Kasumi-1 (cell line): Measurements from ENCODE around the gene ASAP2.

Experiments
- DNase-seq, 2 experiments: peaks; one replicate each; lab custom pipeline; 2025; lab: John Stamatoyannopoulos, UW

Gene ASAP2

GRCh38 chr2:9403924-9404323 is 197.3 kb downstream of the ASAP2 start:
- DNase-seq = no peak

GRCh38 chr2:9404451-9404850 is 197.8 kb downstream of the ASAP2 start:
- no peak for DNase-seq

GRCh38 chr2:9405636-9406035 is 199.0 kb downstream of the ASAP2 start:
- no peak for DNase-seq

GRCh38 chr2:9406529-9407362 is 200.1 kb downstream of the ASAP2 start:
- no peak for DNase-seq

GRCh38 chr2:9407363-9407811 is 200.8 kb downstream of the ASAP2 start:
- DNase-seq = no peak

DNA sequence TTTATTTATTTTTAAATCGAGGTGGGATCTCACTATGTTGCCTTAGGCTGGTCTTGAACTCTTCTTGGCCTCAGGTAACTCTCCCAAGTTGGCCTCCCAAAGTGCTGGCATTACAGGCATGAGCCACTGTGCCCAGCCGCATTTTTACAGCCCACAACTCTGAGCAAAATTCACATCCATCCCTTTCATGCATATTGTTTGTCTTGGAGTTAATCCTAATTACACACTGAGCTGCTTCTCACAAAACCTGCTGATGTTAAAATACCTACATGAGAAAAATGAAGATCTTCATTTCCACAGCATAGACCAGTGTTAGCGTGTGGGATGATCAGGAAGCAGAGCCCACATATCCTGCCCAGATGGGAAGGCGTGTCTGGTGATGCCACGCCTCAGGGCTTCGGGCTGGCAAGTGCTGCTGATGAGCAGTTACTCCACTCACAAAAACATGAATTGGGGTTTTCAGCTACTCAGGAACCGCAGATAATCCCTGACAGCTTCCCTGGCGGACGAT is 202.1 kb downstream of the ASAP2 start:
- peak; percentile 86 to 91 for DNase-seq

DNA sequence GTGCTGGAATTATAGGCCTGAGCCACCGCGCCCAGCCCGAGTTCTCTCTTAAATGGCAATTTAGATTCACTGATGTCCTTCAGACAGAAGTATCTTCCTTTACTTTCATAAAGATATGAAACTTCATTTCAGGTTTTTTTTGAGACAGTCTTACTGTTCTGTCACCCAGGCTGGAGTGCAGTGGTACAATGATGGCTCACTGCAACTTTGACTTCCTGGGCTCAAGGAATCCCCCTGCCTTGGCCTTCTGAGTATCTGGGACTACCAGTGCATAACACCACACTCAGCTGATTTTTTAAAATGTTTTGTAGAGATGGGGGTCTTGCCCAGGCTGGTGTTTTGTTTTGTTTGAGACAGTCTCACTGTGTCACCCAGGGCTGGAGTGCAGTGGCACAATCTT is 203.5 kb downstream of the ASAP2 start:
- DNase-seq = no peak

- no peak for DNase-seq
Measured at GRCh38 chr2:9412781-9413180, 206.2 kb downstream of the ASAP2 start.

GRCh38 chr2:9415516-9416169 is 209.0 kb downstream of the ASAP2 start:
- DNase-seq = no peak

DNA sequence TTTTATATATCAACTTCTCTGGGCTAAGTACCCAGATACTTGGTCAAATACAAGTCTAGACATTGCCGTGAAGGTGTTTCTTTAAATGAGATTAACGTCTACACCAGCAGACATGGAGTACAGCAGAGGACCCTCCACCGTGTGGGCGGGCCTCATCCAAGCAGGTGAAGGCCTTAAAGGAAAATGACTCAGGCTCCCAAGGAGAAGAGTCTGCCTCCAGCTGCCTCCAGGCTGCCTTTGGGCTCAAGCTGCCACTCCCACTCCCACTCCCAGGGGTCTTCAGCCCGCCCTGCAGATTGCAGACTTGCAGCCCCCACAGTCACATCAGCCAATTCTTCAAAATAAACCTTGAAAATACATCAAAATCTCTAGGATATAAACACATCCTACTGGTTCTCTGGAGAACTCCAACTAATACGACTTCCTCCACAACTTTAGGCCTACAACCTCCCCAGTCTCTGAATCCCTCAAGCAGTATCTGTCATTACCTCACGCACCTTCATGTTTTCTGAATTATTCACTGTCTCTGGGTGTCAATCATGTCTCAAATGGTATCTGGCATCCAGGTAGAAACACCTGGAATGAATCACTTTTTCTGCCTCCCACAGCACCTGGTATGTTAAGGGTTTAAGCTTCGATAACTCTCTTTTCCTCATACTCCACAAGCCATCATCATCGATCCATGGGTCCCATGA is 209.8 kb downstream of the ASAP2 start:
- no peak for DNase-seq

GRCh38 chr2:9416962-9417316 is 210.3 kb downstream of the ASAP2 start:
- no peak for DNase-seq

DNA sequence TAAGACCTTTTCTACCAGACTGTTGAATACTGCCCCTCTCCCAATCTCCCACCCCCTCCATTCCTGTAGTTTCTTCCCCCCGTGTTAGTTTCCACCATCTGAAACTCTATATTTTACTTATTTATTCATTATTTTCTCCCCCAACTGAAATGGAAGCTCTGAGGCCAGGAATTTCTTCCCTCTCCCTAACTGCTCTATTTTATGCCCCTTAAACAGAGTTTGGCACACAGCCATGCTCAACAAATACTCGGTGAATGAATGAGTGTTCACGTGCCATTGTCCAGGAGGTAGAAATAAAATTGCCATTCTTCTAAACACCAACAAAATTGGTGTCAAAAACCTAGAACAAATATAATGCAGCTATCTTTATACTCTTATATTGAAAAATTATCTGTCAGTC is 211.1 kb downstream of the ASAP2 start:
- DNase-seq = no peak

- no peak for DNase-seq
Measured at GRCh38 chr2:9418746-9419145, 212.1 kb downstream of the ASAP2 start.

GRCh38 chr2:9419541-9419940 is 212.9 kb downstream of the ASAP2 start:
- no peak for DNase-seq

DNA sequence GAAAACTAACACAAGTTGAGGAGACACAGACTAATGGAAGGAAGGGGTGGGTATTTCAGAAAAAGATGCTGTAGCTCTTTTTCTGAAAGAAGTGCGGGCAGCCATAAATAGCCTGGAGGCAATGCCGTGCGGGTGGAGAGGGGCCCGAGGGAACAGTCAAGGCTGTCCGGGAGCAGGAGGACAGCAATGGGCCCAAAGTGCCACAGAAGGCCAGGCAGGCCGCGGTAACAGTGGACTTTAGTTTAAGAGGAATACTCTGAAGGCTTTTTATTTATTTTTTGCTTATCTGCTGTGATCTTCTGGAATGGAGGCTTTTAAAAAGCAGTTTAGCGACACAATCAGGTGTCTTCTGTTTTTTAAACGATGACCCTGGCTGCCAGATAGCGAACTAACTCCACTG is 213.9 kb downstream of the ASAP2 start:
- DNase-seq = no peak

DNA sequence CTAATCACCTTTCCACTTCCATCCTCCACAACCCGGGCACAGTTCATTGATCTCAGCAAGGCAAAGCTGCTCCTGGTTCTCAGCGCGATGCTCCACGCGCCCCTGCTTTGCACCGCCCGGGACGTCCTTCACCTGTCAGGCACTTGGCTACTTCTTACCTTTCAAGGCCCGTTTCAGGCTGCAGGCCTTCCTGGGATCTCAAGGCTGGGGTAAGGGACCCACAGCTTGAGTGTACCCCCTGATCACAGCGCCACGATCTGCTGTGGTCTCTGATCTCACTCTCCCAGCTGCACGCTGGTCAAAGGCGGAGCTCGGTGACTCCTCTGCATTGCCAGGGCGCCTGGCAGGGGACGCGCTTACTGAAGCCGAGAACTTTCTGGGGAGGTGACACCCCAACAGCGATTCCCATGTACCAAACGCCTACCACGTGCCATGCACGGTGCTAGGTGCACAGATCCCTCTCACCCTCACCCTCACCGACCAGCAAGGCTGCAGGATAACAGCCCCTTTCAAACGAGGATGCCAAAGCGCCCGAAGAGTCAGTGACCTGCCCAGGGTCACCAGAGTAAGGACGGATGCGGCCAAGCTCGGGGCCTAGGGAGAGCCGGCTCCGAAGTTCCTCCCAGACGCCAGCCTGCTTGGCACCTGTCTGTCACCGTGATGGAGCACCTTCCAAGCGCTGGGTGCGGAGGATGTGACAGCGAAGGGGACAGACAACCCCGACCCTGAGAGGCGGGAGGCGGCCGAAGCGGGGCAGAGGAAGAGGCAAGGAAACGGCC is 215.9 kb downstream of the ASAP2 start:
- DNase-seq = peak; percentile 31 to 32

DNA sequence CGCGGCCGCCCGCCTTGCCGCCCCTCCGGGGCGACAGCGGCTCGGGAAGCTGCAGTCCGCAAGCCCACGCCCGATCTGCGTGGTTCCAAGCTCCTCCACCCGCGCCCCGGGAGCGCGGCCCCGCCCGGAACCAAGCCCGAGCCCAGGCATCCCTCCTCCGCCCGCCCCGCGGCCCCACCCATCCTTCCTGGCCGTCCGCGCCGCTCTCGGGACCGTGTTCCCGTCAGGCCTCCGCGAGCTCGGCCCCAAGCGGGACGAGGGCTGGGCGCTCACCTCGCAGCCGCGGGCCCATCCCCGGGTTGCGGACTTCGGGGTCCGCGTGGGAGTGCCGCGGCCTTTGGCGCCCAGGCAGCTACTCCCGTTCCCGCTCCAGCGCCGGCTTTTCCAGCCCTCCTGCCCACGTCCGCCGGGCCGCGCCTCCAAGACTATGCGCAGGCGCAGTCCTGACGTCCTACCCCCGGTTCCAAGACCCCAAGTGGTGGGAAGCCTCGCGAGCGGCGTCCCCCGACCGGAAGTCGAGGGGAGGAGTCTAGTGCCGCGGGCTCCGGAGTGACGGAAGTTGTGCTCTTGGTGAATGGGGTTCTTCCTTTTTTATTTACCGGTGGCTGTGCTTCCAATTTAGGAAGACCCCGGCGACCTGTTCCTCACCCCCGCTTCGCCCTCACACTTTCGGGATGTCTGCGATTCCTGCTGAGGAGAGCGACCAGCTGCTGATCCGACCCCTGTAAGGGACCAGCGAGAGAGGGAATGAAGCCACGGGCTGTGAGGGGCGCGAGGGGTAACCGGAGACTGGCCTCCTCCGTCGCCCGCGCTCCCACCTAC is 216.7 kb downstream of the ASAP2 start, which contains the start of the genes CPSF3 and ITGB1BP1:
Gene CPSF3, plus strand, starts transcription at position 555 of the 822 bp plus-strand sequence. Its CDS starts 120 bp downstream, at position 675.
Gene ITGB1BP1, minus strand, starts transcription at position 429 of the 822 bp plus-strand sequence. CDS start 4,831 bp downstream, outside the sequence.
- peak; percentile 96 to 97 for DNase-seq

DNA sequence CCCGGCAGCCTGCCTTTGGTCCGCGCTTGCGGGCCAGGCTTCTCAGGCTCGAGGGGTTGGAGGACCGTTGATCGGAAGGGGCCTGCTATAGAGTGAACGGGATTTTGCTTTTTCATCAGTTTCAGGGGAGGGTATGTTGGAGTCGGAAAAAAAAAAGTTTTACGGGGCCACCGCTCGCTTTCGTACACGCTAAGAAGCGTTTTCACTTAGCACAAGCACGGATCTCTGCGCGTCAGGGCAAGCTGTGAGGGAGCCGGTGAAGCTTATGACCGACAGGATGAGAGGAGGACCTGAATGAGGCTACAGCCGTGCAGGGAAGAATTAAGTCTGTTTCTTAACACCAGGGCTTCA is 217.3 kb downstream of the ASAP2 start:
- DNase-seq = peak in 1 of 2 experiments; percentile 23

GRCh38 chr2:9424447-9425164 is 218.0 kb downstream of the ASAP2 start:
- no peak for DNase-seq

- DNase-seq = no peak
Measured at GRCh38 chr2:9428965-9429577, 222.5 kb downstream of the ASAP2 start.
